CD4-positive, alpha-beta T cell treated with Interleukin-12 subunit alpha and Interleukin-12 subunit beta, for 1 hour (primary cell): Measurements from ENCODE around the gene ADRA1B.
"Not testable (repeated sequence)": the region's sequence is repeated elsewhere in the genome, so short reads cannot be mapped to it uniquely, and the experiment has no call there.

Experiments
- DNase-seq: peaks from one replicate; pipeline ENCODE4 v3.0.0-alpha.2; 2020

The ADRA1B gene

GRCh38 chr5:159971931-159972461, 55.7 kb downstream of the ADRA1B start:
- DNase-seq, result no peak

GRCh38 chr5:159972538-159973362, 56.5 kb downstream of the ADRA1B start:
- DNase-seq, result no peak

- DNase-seq, result no peak
These were observed 59.3 kb downstream of the ADRA1B start for GRCh38 chr5:159975462-159976019.

- no peak for DNase-seq
These were observed 60.6 kb downstream of the ADRA1B start for GRCh38 chr5:159976921-159977320.

GRCh38 chr5:159978358-159978757, 62.1 kb downstream of the ADRA1B start:
- no peak for DNase-seq

- no peak for DNase-seq
These were observed 66.3 kb downstream of the ADRA1B start for GRCh38 chr5:159982421-159983173.

GRCh38 chr5:159987031-159987674, 70.9 kb downstream of the ADRA1B start:
- DNase-seq, result peak; percentile 76

GRCh38 chr5:159990506-159990905, 74.2 kb downstream of the ADRA1B start:
- DNase-seq, result no peak

GRCh38 chr5:159992566-159992965, 76.3 kb downstream of the ADRA1B start:
- DNase-seq, result no peak

- no peak for DNase-seq
These were observed 76.9 kb downstream of the ADRA1B start for GRCh38 chr5:159993194-159993593.

- no peak for DNase-seq
These were observed 79.6 kb downstream of the ADRA1B start for GRCh38 chr5:159995907-159996306.

GRCh38 chr5:160001457-160001856, 85.2 kb downstream of the ADRA1B start:
- no peak for DNase-seq

GRCh38 chr5:160007514-160007913, 91.2 kb downstream of the ADRA1B start:
- no peak for DNase-seq

GRCh38 chr5:160008529-160008876, 92.2 kb downstream of the ADRA1B start:
- DNase-seq, result not testable (repeated sequence)

- peak; percentile 95 for DNase-seq
These were observed 92.8 kb downstream of the ADRA1B start, which contains the start of gene TTC1 for GRCh38 chr5:160008877-160009590. TSS of gene TTC1 (plus strand) at chr5:160009139. CDS start at chr5:160010529, 1,390 bp downstream.

GRCh38 chr5:160009591-160009989, 93.3 kb downstream of the ADRA1B start:
- no peak for DNase-seq

- no peak for DNase-seq
These were observed 95.2 kb downstream of the ADRA1B start for GRCh38 chr5:160011471-160011870.

- DNase-seq, result not testable (repeated sequence)
These were observed 97.9 kb downstream of the ADRA1B start for GRCh38 chr5:160014197-160014596.

GRCh38 chr5:160018945-160019625, 102.8 kb downstream of the ADRA1B start:
- no peak for DNase-seq

GRCh38 chr5:160020266-160020770, 104.0 kb downstream of the ADRA1B start:
- DNase-seq, result no peak

GRCh38 chr5:160020964-160021363, 104.7 kb downstream of the ADRA1B start:
- DNase-seq, result peak; percentile 14
